Activated CD4-positive, alpha-beta T cell treated with anti-CD3 and anti-CD28 coated beads, Interleukin-2, amount 10 ng/mL, durations not matched to agents 24 days and 14 days (primary cell): ENCODE data around the gene GKN1. TPM values are rescaled to one million over a fixed set of nuclear protein-coding genes. Genes with fewer than 3 reads are reported as not detected.
A peak's percentile ranks its signal among the peaks of the same experiment; 100 is the strongest.
"Not testable (repeated sequence)": the region's sequence is repeated elsewhere in the genome, so short reads cannot be mapped to it uniquely, and the experiment has no call there.

Experiments
- DNase-seq: peaks from one replicate; pipeline ENCODE4 v3.0.0; 2022
- H3K27ac Mint-ChIP-seq: one replicate; pipeline ENCODE4 v1.8.0; 2022; ENCODE audit warnings: mild to moderate bottlenecking, mixed read lengths
- H3K27me3 Mint-ChIP-seq: one replicate; pipeline ENCODE4 v1.8.0; 2022; ENCODE audit warnings: mixed read lengths
- H3K36me3 Mint-ChIP-seq: one replicate; pipeline ENCODE4 v1.8.0; 2022; ENCODE audit warnings: low read depth, mild to moderate bottlenecking, mixed read lengths
- H3K4me1 Mint-ChIP-seq: one replicate; pipeline ENCODE4 v1.8.0; 2021; ENCODE audit warnings: mixed read lengths
- H3K4me3 Mint-ChIP-seq: one replicate; pipeline ENCODE4 v1.8.0; 2022; ENCODE audit warnings: mild to moderate bottlenecking, moderate library complexity, mixed read lengths
- H3K9me3 Mint-ChIP-seq: one replicate; pipeline ENCODE4 v1.8.0; 2021; ENCODE audit warnings: mixed read lengths
- intact Hi-C: fragments of 100-400 bp; cut with micrococcal nuclease; formaldehyde crosslinking; loops from one replicate; pipeline ENCODE4 v1.15.1; 2023
- total RNA-seq: library from RNA; stranded (reverse); gene quantifications from 2 replicates; pipeline ENCODE4 v1.2.3, GENCODE V29; 2022

The GKN1 gene
- total RNA-seq, 1 donor from 2014 or later, result not detected

GRCh38 chr2:68942827-68943226 lies 31.6 kb upstream of the GKN1 start:
- intact Hi-C loops, result loop anchor here (1.0 kb wide), 1 partner anchor 364 kb away; no protein-coding TSS in a partner anchor
- H3K36me3 Mint-ChIP-seq, result no peaks in the 10 kb centered on the region
- no peak overlapping the region for H3K4me3 Mint-ChIP-seq
- H3K27me3 Mint-ChIP-seq, result peaks cover 56% of the 10 kb centered on the region
- DNase-seq, result no peak
- H3K4me1 Mint-ChIP-seq, result peaks cover 2% of the 10 kb centered on the region
- H3K9me3 Mint-ChIP-seq, result peaks cover 7% of the 10 kb centered on the region
- H3K27ac Mint-ChIP-seq, result no peak overlapping the region

GRCh38 chr2:68943581-68944568 lies 30.6 kb upstream of the GKN1 start:
- H3K4me3 Mint-ChIP-seq, result no peak overlapping the region
- peaks cover 7% of the 10 kb centered on the region for H3K9me3 Mint-ChIP-seq
- peak; percentile 87 for DNase-seq
- H3K4me1 Mint-ChIP-seq, result peaks cover 2% of the 10 kb centered on the region
- no peaks in the 10 kb centered on the region for H3K36me3 Mint-ChIP-seq
- H3K27me3 Mint-ChIP-seq, result peaks cover 53% of the 10 kb centered on the region
- intact Hi-C loops, result loop anchor here (1.0 kb wide), 1 partner anchor 363 kb away; no protein-coding TSS in a partner anchor
- no peak overlapping the region for H3K27ac Mint-ChIP-seq

- Mint-ChIP-seq H3K4me1 (peaks cover 2% of the 10 kb centered on the region), H3K36me3 (no peaks in the 10 kb centered on the region), H3K27me3 (peaks cover 37% of the 10 kb centered on the region), H3K27ac (no peak overlapping the region), H3K4me3 (no peak overlapping the region), H3K9me3 (no peaks in the 10 kb centered on the region)
- no peak for DNase-seq
- intact Hi-C loops, result no loop called here
These were observed 28.3 kb upstream of the GKN1 start for GRCh38 chr2:68946117-68946516.

GRCh38 chr2:68948710-68949109 lies 25.7 kb upstream of the GKN1 start:
- Mint-ChIP-seq H3K4me3 (no peak overlapping the region), H3K36me3 (no peaks in the 10 kb centered on the region), H3K27me3 (peaks cover 28% of the 10 kb centered on the region), H3K4me1 (no peaks in the 10 kb centered on the region), H3K27ac (no peak overlapping the region), H3K9me3 (no peaks in the 10 kb centered on the region)
- no peak for DNase-seq
- intact Hi-C loops, result no loop called here

GRCh38 chr2:68951899-68952298 lies 22.5 kb upstream of the GKN1 start:
- intact Hi-C loops, result no loop called here

GRCh38 chr2:68952887-68953521 lies 21.4 kb upstream of the GKN1 start, which contains the start of gene GKN2:
Gene GKN2, minus strand, starts transcription at chr2:68952893. Its CDS starts 32 bp downstream, at chr2:68952861.
- H3K27me3 Mint-ChIP-seq, result peaks cover 28% of the 10 kb centered on the region
- H3K4me3 Mint-ChIP-seq, result no peak within 1 kb of the TSS
- H3K36me3 Mint-ChIP-seq, result no peaks in the 10 kb centered on the region
- H3K27ac Mint-ChIP-seq, result no peak within 1 kb of the TSS
- intact Hi-C loops, result no loop called here
- no peak for DNase-seq
- no peaks in the 10 kb centered on the region for H3K4me1 Mint-ChIP-seq
- no peaks in the 10 kb centered on the region for H3K9me3 Mint-ChIP-seq

More at GRCh38 chr2:68951899-68952298, 22.5 kb upstream of the GKN1 start:
- Mint-ChIP-seq H3K4me3 (no peak overlapping the region), H3K4me1 (no peaks in the 10 kb centered on the region), H3K27me3 (peaks cover 26% of the 10 kb centered on the region), H3K27ac (no peak overlapping the region), H3K36me3 (no peaks in the 10 kb centered on the region), H3K9me3 (no peaks in the 10 kb centered on the region)
- no peak for DNase-seq

- DNase-seq, H3K36me3 Mint-ChIP-seq, H3K9me3 Mint-ChIP-seq, H3K4me1 Mint-ChIP-seq, H3K4me3 Mint-ChIP-seq, intact Hi-C loops, H3K27ac Mint-ChIP-seq: not testable (repeated sequence)
- peaks cover 32% of the 10 kb centered on the region for H3K27me3 Mint-ChIP-seq
These were observed 19.0 kb upstream of the GKN1 start for GRCh38 chr2:68955432-68955831.

GRCh38 chr2:68959001-68959400 lies 15.4 kb upstream of the GKN1 start:
- no peak for DNase-seq
- no peaks in the 10 kb centered on the region for H3K4me1 Mint-ChIP-seq
- no peaks in the 10 kb centered on the region for H3K9me3 Mint-ChIP-seq
- H3K27ac Mint-ChIP-seq, result no peak overlapping the region
- H3K36me3 Mint-ChIP-seq, result no peaks in the 10 kb centered on the region
- no peak overlapping the region for H3K4me3 Mint-ChIP-seq
- H3K27me3 Mint-ChIP-seq, result peaks cover 30% of the 10 kb centered on the region
- intact Hi-C loops, result no loop called here

GRCh38 chr2:68961380-68961779 lies 13.1 kb upstream of the GKN1 start:
- H3K9me3 Mint-ChIP-seq, result no peaks in the 10 kb centered on the region
- DNase-seq, result no peak
- H3K27me3 Mint-ChIP-seq, result peaks cover 30% of the 10 kb centered on the region
- no peak overlapping the region for H3K27ac Mint-ChIP-seq
- no peaks in the 10 kb centered on the region for H3K36me3 Mint-ChIP-seq
- intact Hi-C loops, result no loop called here
- H3K4me1 Mint-ChIP-seq, result no peaks in the 10 kb centered on the region
- no peak overlapping the region for H3K4me3 Mint-ChIP-seq

GRCh38 chr2:68964282-68964681 lies 10.2 kb upstream of the GKN1 start:
- no peak for DNase-seq
- Mint-ChIP-seq H3K27ac (no peak overlapping the region), H3K36me3 (no peaks in the 10 kb centered on the region), H3K4me1 (no peaks in the 10 kb centered on the region), H3K9me3 (no peaks in the 10 kb centered on the region), H3K4me3 (no peak overlapping the region), H3K27me3 (peaks cover 32% of the 10 kb centered on the region)
- intact Hi-C loops, result no loop called here

GRCh38 chr2:68968221-68968620 lies 6.2 kb upstream of the GKN1 start:
- no peak for DNase-seq
- H3K4me3 Mint-ChIP-seq, result no peak overlapping the region
- no peaks in the 10 kb centered on the region for H3K4me1 Mint-ChIP-seq
- H3K27ac Mint-ChIP-seq, result no peak overlapping the region
- no peaks in the 10 kb centered on the region for H3K36me3 Mint-ChIP-seq
- H3K27me3 Mint-ChIP-seq, result peaks cover 42% of the 10 kb centered on the region
- no peaks in the 10 kb centered on the region for H3K9me3 Mint-ChIP-seq
- intact Hi-C loops, result no loop called here

- intact Hi-C loops, result no loop called here
- Mint-ChIP-seq H3K9me3 (no peaks in the 10 kb centered on the region), H3K4me1 (no peaks in the 10 kb centered on the region), H3K4me3 (no peak overlapping the region), H3K27ac (no peak overlapping the region), H3K27me3 (peaks cover 32% of the 10 kb centered on the region), H3K36me3 (no peaks in the 10 kb centered on the region)
- peak; percentile 41 for DNase-seq
These were observed 4.5 kb upstream of the GKN1 start for GRCh38 chr2:68969736-68970490.

GRCh38 chr2:68970566-68971265 lies 3.7 kb upstream of the GKN1 start:
- Mint-ChIP-seq H3K4me1 (no peaks in the 10 kb centered on the region), H3K4me3 (no peak overlapping the region), H3K9me3 (no peaks in the 10 kb centered on the region), H3K36me3 (no peaks in the 10 kb centered on the region), H3K27me3 (peaks cover 35% of the 10 kb centered on the region), H3K27ac (no peak overlapping the region)
- intact Hi-C loops, result no loop called here
- DNase-seq, result peak; percentile 37
